GM12891 (cell line): ENCODE results near the gene CAMTA1.

ENCODE experiments used
- POLR2A ChIP-seq: IDR thresholded peaks from 2 replicates; pipeline ENCODE4 v1.6.1; 2011; ENCODE audit warnings: low read depth, low read length, control low read depth
- POLR2AphosphoS5 ChIP-seq: IDR thresholded peaks from 2 replicates; pipeline ENCODE4 v1.6.1; 2011; ENCODE audit warnings: low read depth, low read length, control low read depth
- SPI1 ChIP-seq: IDR thresholded peaks from 2 replicates; pipeline ENCODE4 v1.6.1; 2011; ENCODE audit warnings: low read depth, low read length, control low read depth
- TAF1 ChIP-seq: IDR thresholded peaks from 2 replicates; pipeline ENCODE4 v1.6.1; 2011; ENCODE audit warnings: low read depth, low read length, control low read depth

- no peak for TF ChIP-seq POLR2A
- TF ChIP-seq TAF1 = no peak
- TF ChIP-seq POLR2AphosphoS5 = no peak
- no peak for TF ChIP-seq SPI1
Measured at GRCh38 chr1:6822530-6823359, 37.5 kb downstream of the CAMTA1 start.
